IPS-NIHi7 (cell line): ENCODE data around the gene CHST15.
"Not testable (repeated sequence)": the region's sequence is repeated elsewhere in the genome, so short reads cannot be mapped to it uniquely, and the experiment has no call there.

ENCODE experiments used
- DNase-seq: peaks from one replicate; pipeline ENCODE4 v3.0.0; 2012; ENCODE audit warnings: mixed read lengths; ENCODE audit errors: extremely low spot score

CHST15 gene

DNA sequence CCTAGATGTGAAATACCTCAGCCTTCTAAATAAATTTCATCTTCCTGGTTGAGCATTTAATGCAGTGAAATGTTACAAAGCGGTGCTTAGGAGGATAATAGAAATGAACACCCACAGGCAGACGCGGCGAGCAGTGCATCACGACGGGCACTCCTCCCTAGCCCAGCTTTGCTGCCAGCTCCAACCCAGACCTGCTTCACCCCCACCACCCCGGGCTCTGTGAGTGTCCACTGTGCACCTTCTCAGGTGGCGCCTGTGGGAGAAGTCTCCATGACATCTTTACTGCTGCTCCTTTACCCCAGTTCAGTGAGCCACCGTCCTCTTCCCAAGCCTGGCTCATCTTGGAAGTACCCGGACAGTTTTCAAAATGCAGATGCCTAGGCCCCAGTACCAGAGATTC, 5.2 kb upstream of the CHST15 start:
- DNase-seq: no peak

DNA sequence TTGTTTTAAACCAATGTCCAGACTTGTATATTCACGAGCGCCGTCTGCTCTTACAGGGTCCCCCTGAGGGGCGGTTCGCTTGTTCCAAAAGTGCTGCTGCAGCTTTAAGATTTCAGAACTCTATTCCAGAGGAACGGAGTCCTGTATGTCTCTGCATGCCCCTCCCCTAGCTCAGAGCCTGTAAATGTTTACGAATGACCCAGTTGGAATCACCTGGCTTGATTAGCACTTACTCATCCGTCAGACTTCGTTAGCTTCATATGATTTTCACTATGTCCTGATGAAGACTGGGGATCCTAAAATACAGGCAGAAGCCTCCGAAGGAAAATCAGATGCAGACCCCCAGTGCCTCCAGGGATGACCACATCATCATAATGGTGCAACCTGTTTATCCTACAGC, 4.5 kb upstream of the CHST15 start:
- no peak for DNase-seq

DNA sequence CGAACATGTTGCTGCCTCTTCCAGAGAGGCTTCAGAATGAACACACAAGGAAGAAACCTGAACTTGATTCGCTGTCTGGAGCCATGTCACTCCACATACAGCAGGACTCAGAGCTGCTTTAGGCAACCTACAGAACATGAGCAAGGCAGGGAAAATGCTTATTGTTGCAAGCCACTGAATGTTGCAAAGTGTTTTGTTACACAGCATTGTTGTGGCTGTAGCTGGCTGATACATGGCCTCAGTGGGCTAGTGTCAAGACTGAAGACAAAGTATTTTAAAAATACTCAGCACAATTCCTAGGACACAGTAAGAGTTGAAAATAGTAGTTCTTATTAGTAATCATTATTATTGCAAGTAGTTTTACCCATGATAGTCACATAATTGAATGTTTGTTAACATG, 3.1 kb upstream of the CHST15 start:
- DNase-seq: no peak

DNA sequence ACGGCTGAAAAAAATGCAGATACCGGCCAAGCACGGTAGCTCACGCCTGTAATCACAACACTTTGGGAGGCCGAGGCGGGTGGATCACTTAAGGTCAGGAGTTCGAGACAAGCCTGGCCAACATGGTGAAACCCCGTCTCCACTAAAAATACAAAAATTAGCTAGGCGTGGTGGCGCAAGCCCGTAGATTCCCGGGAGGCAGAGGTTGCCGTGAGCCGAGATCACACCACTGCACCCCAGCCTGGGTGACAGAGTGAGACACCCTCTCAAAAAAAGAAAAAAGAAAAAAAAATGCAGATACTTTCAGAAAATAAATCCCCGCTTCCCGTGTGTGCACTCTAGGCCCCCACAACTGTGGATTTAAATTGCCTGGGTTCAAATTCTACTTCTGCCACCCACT, 2.4 kb upstream of the CHST15 start:
- DNase-seq: not testable (repeated sequence)

DNA sequence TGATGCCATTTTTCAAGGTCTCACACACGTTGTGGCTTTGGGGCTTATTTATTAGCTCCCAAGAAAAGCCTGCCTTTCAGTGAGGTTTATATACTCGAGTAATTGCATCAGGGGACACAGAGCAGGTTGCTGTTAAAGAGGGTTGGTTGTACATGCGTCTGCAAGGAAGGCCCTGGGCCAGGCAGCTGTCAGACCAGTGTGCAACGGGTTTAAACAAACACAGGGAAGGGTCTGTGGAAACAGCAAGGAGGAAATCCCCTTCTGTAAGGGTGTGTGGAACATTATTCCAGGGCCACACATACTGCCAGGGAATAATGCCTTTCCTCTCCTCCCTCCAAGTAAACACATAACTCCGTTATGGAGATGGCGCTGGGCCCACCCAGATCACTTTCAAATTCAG, 1.7 kb upstream of the CHST15 start:
- DNase-seq: no peak

DNA sequence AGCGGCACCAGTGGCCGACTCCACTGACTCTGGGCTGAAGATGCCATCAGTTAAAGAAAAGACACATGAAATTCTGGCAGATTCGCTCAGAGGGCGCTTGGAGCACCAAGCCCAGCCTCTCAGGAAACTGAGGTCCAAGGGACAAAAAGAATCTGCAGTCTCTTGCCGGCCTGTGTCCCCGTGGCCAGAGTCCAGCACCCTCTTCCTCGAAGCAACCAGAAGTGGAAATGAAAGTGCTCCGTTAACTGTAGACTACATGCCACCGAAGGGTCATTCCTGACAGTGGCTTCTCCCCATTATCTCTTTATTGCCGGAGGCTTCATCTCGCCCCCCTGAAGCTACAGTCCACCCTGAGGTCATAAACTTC, 1.0 kb upstream of the CHST15 start:
- no peak for DNase-seq

DNA sequence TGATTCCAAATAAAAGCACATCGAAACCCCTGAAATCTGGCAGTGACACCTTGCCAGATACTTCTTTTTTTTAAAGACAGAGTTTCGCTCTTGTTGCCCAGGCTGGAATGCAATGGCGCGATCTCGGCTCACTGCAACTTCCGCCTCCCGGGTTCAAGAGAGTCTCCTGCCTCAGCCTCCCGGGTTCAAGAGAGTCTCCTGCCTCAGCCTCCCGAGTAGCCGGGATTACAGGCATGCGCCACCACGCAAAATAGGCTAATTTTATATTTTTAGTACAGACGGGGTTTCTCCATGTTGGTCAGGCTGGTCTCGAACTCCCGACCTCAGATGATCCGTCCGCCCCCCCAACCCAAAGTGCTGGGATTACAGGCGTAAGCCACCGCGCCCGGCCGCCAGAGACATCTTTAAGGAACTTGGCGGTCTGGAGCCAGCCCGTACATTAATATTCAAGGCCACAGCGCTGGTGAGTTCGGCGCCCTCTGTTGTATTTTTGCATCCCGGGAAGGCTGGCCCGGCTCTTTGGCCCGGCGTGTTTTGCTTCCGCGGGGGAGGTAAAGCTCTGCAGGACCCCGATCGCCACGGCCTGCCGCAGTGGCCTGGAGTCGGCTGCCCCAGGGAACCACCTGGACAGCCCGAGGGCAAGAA, 498 bp upstream of the CHST15 start:
- DNase-seq: peak; percentile 34

DNA sequence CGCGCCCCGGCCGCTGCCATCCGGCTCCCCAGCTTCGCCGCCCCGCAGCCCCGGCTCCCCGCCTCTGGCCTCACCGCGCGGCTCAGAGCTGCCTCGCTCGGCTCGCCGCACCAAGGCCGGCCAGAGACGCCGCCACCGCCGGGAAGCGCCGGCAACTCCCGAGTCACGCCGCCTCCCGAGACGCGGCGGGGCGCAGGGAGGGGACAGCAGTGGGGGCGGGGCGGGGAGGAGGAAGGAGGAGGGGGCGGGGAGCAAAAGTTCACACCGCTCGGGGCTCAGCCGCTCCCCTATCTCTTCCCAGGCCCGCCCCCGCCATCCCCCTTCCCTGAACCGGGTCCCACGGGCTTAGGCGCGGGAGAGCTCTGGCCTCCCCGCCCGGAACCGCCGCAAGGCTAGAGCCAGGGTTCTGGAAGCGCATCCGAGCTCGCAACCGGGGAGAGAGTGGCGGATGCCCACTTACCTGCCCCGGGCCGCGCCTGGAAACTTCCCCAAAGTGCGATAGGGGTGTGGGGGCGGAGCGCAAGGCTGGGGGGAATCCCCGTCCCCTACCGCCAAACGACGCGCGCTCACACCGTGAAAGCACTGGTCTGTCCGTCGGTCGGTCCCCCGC, 1.0 kb downstream of the CHST15 start:
- peak; percentile 70 for DNase-seq

DNA sequence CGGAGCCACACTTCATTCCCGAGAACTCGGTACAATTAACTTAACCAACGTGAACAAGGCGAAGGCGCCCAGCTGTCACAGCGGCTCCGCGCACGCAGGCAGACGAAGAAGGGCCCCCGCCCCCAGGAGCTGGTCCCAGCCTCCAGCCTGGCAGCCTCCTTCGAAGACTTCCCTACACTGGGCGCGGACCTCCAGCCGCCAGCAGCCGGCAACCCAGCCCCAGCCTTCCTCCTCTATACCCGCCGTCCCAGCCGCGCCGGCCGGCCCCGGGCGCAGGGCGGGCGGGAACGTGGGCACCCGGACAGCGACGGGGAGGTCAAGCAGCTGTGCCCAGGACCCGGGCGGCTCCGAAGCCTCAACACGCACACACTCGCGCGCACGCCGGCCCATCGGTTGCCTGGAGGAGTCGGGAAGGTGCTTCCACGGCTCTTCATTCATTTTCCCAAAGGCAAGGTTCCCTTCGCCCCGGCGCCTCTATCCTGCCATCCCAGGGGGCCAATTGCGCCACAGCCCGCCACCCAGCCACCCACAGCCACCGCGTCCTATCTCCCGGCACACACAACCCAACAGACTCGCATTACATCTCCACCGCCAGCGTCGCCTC, 1.6 kb downstream of the CHST15 start:
- DNase-seq: peak; percentile 61

DNA sequence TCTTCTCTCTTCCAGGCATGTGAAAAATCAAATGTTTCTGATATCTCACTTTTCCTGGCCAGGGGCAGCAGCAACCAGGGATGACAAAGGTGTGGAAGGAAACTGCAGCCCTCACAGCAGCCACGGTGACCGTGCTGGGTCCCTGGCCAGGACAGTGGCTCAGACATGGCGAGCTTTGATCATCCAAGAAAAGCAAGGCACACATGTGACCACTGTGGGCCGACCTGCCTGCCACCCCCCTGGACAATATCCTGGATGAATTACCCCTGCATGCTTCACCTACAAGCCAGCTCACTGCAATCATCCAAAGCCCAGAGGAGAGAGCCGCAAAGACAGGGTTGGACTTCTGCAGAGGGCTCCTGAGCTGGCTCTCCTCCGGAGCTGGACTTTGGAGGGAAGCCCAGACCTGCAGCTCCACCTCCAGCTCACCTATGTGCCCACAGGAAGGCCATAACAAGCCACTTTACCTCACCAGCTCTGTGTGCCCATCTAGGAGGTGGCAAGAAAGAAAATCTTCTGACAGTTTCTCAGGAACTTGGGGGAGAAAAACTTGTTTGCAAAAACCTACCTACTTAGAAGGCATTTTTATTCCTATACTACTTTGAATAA, 2.7 kb downstream of the CHST15 start:
- DNase-seq: no peak

DNA sequence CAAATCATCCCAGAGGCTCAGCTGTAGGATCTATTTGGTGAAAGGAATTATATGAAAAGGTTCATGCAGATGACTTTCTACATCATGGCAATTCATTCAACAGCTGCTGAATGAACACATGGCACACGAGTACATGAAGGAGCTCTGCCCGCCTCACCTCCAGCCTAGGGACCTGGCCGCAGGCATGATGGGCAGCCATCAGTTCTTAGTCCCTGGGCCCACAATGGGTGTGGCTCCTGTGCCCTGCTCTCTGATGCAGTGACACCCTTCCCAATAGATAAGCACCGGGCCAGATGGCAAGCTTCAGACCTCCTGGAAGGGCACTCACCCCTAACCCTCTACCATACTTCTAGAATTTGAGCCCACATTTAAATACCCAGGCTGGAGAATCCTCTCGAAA, 3.5 kb downstream of the CHST15 start:
- no peak for DNase-seq

DNA sequence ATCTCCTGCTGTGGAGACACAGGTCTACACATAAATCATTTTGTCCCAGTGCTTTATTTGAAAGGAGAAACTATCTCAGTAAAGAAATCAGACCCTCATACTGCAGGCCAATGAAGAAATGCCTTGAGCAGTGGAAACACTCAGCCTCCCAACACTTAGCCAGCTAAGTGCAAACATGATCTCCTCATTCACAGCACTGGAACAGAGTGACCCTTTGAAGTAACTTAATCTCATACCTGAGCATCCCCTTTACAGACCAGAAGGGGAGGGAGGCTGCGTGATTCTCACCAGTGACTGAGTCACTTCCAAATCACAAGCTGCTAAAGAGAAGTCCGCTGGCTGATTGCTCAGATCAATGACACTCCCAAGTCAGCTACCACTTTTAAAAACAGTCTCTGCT, 4.5 kb downstream of the CHST15 start:
- no peak for DNase-seq

DNA sequence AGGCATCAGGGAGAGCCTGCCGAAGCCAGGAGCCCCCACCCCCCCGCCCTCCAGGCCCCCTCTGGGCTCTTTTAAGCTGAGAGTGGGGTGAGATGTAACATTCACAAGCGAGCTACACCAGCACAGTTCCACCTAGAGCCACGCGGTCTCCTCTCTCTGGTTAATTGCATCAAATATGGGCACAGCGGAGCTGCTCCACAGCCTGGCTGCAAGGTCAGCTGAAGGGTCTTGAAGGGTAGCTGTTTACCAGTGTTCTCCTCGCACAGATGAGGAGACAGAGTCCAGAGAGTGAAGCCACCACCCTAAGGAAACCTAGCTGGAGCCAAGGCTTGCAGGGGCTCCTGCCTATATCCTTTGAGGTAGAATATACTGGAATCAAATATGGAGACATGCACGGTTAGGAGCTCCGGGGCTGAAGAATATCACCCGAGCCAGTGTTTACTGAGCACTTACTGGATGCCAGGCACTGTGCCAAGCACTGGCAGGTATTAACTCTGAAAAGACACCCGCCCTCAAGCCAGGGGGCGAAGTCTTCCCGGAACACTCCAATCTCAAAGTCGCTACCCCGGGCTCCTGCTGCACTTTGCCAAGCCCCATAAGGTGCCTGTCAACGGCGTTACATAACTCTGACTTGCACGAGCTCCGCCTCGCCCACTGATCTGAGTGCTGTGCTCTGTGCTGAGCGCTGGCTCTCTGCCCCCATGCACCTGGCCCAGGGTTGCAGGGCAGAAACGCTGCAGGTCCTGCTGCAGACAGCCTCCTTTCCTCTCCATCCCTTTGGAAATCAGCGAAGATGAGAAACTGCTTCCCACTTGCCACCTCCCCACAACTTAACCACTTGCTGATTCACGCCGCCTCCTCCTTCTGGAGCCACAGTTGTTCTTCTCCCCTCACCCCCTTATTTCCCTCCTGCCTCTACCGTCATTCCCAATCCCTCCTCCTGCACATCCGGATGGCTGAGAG, 5.4 kb downstream of the CHST15 start:
- no peak for DNase-seq

DNA sequence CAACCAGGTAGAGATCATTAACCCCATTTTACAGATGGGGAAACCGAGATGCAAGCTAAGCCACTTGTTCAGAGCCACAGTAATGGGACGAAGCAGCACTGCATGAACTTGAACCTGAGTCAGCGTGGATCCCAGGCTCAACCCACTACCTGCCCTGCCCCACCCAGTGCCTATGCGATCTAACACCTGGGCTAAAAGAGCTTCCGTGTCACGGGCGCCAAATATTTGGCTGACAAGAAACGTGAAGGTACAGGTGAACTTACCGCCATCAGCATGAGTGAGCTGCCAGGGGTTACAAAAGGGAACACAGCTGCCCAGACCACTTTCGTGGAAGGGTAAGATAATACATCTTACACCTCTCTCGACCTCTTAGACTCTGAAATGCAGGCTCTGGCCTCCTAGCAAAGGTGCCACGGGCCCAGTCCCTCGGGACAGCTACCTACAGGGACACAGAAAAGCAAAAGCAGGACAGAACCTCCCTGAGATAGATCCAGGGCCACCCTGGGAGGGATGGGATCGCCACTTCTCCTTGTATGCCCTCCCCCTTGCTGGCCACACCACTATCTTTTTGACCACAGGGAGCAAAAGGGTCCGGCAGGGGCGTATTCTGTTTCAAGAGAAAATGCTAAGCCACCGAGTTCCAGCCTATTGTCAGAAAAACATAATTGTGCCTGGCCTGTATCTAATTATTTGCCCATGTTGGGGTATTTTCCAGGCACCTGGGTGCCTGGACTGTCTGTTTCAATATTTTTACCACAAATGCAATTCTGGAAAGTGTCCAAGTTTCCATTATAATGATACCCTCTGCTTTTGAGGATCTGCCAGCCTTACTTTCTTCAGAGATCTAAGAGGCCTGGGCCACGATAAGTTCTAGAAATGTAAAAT, 6.4 kb downstream of the CHST15 start:
- no peak for DNase-seq

DNA sequence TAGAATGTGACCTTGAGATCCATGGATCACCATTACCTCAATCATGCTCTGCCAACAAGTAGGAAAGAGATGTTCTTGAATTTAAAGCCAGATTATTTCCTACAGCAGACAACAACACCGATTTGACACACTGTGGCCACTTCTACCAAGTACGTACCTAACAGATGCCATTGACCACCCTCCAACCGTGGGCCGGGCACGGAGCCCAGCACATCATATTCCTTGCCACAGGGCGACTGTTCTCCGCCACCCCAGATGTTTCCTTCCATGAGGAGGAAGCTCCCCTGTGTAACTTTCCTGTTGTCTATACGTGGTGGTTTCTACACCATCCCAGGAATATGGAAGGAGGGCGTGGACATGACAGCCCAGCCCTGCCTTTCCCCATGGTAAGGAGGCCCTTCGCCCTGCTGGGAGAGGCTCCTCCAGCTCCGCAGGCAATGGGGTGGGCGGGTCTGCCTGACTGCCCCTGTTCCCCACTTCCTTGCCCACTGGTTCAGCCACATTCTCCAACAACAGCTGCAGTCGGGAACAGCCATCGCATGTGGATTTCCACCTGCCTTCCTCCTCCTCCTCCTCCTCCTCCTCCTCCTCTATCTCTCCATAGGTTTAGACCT, 7.2 kb downstream of the CHST15 start:
- DNase-seq: no peak

DNA sequence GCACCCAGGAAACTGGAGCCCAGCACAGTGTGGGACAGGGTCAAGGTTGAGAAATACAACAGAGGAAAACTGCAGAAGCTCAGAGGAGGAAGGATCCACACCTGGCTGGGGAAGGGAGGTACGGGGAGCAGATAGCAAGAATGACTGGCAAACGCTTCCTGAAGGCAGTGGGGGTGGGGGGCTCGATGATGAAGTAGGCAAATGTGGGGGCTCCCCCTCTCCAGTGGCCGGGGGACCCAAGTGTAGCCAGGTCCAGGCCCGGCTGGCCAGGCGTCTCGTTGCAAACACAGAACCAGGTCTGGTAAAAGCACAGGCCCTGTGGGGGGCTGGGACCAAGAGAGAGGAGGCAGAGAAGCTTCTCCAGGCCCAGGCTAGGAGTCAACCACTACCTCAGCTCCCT, 7.7 kb downstream of the CHST15 start:
- no peak for DNase-seq

DNA sequence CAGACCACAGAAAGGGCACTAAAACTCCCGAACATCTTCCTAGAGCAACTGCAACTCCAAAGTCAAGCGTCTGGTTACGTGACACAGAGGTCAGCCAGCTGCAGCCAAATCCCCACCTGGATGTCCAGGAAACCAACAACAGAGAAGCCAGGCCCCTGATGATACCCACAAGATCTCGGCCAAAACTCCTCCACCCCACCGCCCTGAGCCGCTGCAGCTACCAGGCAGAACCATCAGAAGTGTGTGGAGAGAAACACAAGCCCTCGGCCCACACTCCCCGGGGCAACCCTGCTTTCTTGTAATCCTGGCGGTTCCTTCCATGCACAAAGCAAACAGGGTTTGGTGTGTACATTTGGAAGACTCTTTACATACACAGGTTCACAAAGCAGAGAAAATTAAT, 8.7 kb downstream of the CHST15 start:
- DNase-seq: no peak

DNA sequence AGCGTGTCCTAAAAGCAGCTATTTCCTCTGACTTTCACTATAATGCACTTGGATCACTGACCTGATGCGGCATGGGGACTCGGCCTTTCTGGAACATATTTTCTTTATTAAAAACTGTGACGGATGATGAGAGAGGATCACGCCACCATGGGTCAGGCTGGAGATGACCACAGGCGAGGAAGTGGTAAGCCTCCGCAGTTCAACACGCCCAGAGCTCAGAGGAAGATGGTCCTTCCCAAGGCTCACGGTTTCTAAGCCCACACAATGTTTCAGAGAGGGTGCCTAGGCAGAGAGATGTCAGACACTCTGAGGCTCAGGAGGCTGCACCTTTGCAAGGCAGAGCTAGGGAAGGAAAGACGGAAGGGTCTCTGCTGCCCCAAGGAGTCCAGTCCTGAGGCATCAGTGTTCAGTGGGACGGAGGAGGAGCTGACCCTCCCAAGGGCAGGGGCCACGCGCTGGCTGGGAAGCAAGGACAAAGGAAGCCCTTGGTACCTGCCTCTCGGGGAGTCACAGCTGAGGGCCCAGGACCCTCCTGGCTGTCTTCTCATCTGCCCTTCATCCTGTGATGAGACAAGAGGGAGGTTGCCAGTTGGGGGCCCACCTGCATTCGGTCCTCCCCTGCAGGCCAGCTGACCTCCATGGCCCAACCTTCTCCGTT, 9.5 kb downstream of the CHST15 start:
- no peak for DNase-seq

DNA sequence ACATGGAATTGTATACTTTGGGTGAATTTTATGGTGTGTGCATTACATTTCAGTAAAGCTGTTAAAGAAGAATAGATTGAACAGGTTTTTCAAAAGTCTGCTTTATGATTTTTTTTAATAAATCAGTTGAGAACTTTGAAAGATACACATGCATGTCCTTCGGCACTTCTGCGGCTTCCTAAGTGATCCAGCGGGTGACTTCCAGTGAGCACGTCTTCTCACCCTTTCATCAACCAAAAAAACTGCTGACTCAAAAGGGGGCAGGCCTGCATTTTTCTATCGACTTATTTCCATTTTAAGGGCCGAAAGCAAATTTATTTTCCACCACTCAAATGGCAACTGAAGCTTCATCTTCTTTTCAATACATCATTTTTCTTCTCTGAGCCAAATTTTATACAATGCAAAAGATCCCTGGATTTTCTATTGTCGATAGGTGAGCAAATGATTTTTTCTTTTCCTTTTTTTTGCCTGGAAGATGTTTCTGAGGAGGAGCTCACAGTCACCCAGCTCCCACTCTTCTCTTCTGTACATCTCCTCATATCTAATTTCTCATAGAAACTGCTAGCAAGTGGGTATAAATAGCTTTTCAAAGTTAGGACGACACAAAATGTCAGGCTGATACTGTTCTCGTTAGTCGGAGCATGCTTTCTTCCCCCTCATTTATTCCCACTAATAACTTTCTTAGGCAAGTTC, 10.2 kb downstream of the CHST15 start:
- DNase-seq: no peak
